PC-9 (cell line): ENCODE measurements around the gene RNF19B. TPM values are rescaled to one million over a fixed set of nuclear protein-coding genes. Genes with fewer than 3 reads are reported as not detected.

Source experiments
- BruUV-seq: library from RNA; stranded (reverse); fragments of 400-500 nt; replicated peaks from 2 replicates; lab custom pipeline; 2021; lab: Mats Ljungman, UMichigan
- CTCF ChIA-PET: fragments of 300-600 bp; sonication (Branson Sonifier 250); formaldehyde crosslinking; loops from one replicate; lab custom pipeline; 2022; ENCODE audit warnings: antibody characterized with exemption; lab: Charles Lee
- POLR2A ChIA-PET: fragments of 300-600 bp; sonication (Branson Sonifier 250); formaldehyde crosslinking; loops from one replicate; lab custom pipeline; 2022; ENCODE audit warnings: antibody characterized with exemption; ENCODE audit not compliant: unreplicated experiment; lab: Charles Lee
- DNase-seq, 2 experiments: peaks; one replicate each; pipeline versions ENCODE4 v3.0.0 to v3.0.0-alpha.2; 2015 to 2022; ENCODE audit warnings: mixed read lengths in 1 of 2
- H2AFZ ChIP-seq: fragments of 200-600 bp; sonication (generic); 2 replicates; pipeline ENCODE4 v1.8.1; 2017; ENCODE audit warnings: antibody characterized with exemption
- H3F3A ChIP-seq: fragments of 200-600 bp; sonication (generic); 2 replicates; pipeline ENCODE4 v1.8.1; 2017; ENCODE audit warnings: antibody characterized with exemption, mild to moderate bottlenecking, low read depth; ENCODE audit not compliant: insufficient read depth
- H3K27ac ChIP-seq: fragments of 200-600 bp; sonication (generic); 2 replicates; pipeline ENCODE4 v1.6.1; 2016; ENCODE audit warnings: mixed run types
- H3K27me3 ChIP-seq: fragments of 200-600 bp; sonication (generic); 2 replicates; pipeline ENCODE4 v1.6.1; 2016; ENCODE audit warnings: low read depth, mixed run types; ENCODE audit not compliant: insufficient read depth
- H3K36me3 ChIP-seq: fragments of 200-600 bp; sonication (generic); 2 replicates; pipeline ENCODE4 v1.6.1; 2016; ENCODE audit warnings: low read depth, mixed run types
- H3K4me1 ChIP-seq: fragments of 200-600 bp; sonication (generic); replicated peaks from 2 replicates; pipeline ENCODE4 v1.6.1; 2016; ENCODE audit warnings: mixed run types; ENCODE audit not compliant: insufficient read depth
- H3K4me2 ChIP-seq: fragments of 200-600 bp; sonication (generic); 2 replicates; pipeline ENCODE4 v1.6.1; 2017; ENCODE audit warnings: mixed run types
- H3K4me3 ChIP-seq: fragments of 200-600 bp; sonication (generic); 2 replicates; pipeline ENCODE4 v1.6.1; 2016; ENCODE audit warnings: mixed run types
- H3K79me2 ChIP-seq: fragments of 200-600 bp; sonication (generic); 2 replicates; pipeline ENCODE4 v1.6.1; 2017; ENCODE audit warnings: low read depth, mixed run types
- H3K9me2 ChIP-seq: fragments of 200-600 bp; sonication (generic); 2 replicates; pipeline ENCODE4 v1.8.1; 2017; ENCODE audit warnings: mild to moderate bottlenecking; ENCODE audit not compliant: insufficient read depth
- H3K9me3 ChIP-seq: fragments of 200-600 bp; sonication (generic); 2 replicates; pipeline ENCODE4 v1.8.1; 2016; ENCODE audit warnings: low read depth; ENCODE audit not compliant: insufficient read depth
- H4K20me1 ChIP-seq: fragments of 200-600 bp; sonication (generic); 2 replicates; pipeline ENCODE4 v1.8.1; 2017; ENCODE audit not compliant: insufficient read depth
- CTCF ChIP-seq: fragments of 200-600 bp; sonication (generic); conservative IDR thresholded peaks from 2 replicates; pipeline ENCODE4 v1.6.1; 2017; ENCODE audit warnings: mixed run types, antibody characterized with exemption, mild to moderate bottlenecking, moderate library complexity
- EZH2 ChIP-seq: fragments of 200-600 bp; sonication (generic); IDR thresholded peaks from 2 replicates; pipeline ENCODE4 v1.8.0; 2017; ENCODE audit warnings: antibody characterized with exemption, low read depth
- intact Hi-C: fragments of 100-400 bp; cut with micrococcal nuclease; formaldehyde crosslinking; loops from one replicate; pipeline ENCODE4 v1.10.0; 2022; ENCODE audit not compliant: unreplicated experiment
- total RNA-seq: library from RNA; stranded (reverse); gene quantifications from 2 replicates; pipeline ENCODE4 v1.2.3, GENCODE V29; 2021

The RNF19B gene
- total RNA-seq, 1 experiment from 2014 or later, result 25.4 TPM

- TF ChIP-seq CTCF, result no peak
- TF ChIP-seq EZH2, result no peak
- 0 out of 2 replicates have a peak overlapping the region, but pooled peaks have one; percentile 91 for H3K27ac ChIP-seq
- CTCF ChIA-PET, result no interaction called here
- H3K9me2 ChIP-seq, result no peaks in the 10 kb centered on the region
- H3K4me3 ChIP-seq, result no peak overlapping the region
- no peaks in the 10 kb centered on the region for H3K27me3 ChIP-seq
- intact Hi-C loops, result no loop called here
- no peak overlapping the region for H3K4me2 ChIP-seq
- no peak overlapping the region for H2AFZ ChIP-seq
- H3K36me3 ChIP-seq, result no peaks in the 10 kb centered on the region
- no peaks in the 10 kb centered on the region for H3K9me3 ChIP-seq
- H3F3A ChIP-seq, result peaks cover 30% of the 10 kb centered on the region
- no peaks in the 10 kb centered on the region for H3K79me2 ChIP-seq
- no peak for DNase-seq
- POLR2A ChIA-PET, result no interaction called here
- no peaks in the 10 kb centered on the region for H4K20me1 ChIP-seq
- H3K4me1 ChIP-seq, result peaks cover 24% of the 10 kb centered on the region
- BruUV-seq, result no TSS peak
Observed at GRCh38 chr1:32983020-32983419, 18.4 kb upstream of the RNF19B start.

GRCh38 chr1:32981003-32981901 lies 16.6 kb upstream of the RNF19B start:
- Histone ChIP-seq H3K4me2 (peak overlapping the region; percentile 60), H3K27ac (peak overlapping the region; percentile 91), H3K79me2 (no peaks in the 10 kb centered on the region), H3K9me2 (no peaks in the 10 kb centered on the region), H3K36me3 (no peaks in the 10 kb centered on the region), H3F3A (peaks cover 34% of the 10 kb centered on the region), H3K9me3 (no peaks in the 10 kb centered on the region), H3K4me3 (no peak overlapping the region), H4K20me1 (no peaks in the 10 kb centered on the region), H3K4me1 (peaks cover 22% of the 10 kb centered on the region), H2AFZ (no peak overlapping the region), H3K27me3 (no peaks in the 10 kb centered on the region)
- BruUV-seq, result TSS peak; percentile 89
- POLR2A ChIA-PET, result interaction anchor here (0.5 to 0.7 kb wide), 3 partner anchors 11 to 804 kb away, joined by 3 to 6 read pairs (median 4); no protein-coding TSS in a partner anchor
- CTCF ChIA-PET, result interaction anchor here (1.3 kb wide), 1 partner anchor 12 kb away, joined by 3 read pairs; no protein-coding TSS in a partner anchor
- TF ChIP-seq EZH2 (no peak), CTCF (no peak)
- peak; percentile 55 to 92 for DNase-seq
- intact Hi-C loops, result no loop called here

- BruUV-seq, result no TSS peak
- H3K9me3 ChIP-seq, result no peaks in the 10 kb centered on the region
- H3K79me2 ChIP-seq, result no peaks in the 10 kb centered on the region
- H4K20me1 ChIP-seq, result no peaks in the 10 kb centered on the region
- no peaks in the 10 kb centered on the region for H3K9me2 ChIP-seq
- intact Hi-C loops, result no loop called here
- TF ChIP-seq CTCF, result no peak
- no peak for TF ChIP-seq EZH2
- peaks cover 34% of the 10 kb centered on the region for H3F3A ChIP-seq
- no peak for DNase-seq
- no peak overlapping the region for H3K4me3 ChIP-seq
- peak overlapping the region; percentile 91 for H3K27ac ChIP-seq
- no peak overlapping the region for H3K4me2 ChIP-seq
- H3K4me1 ChIP-seq, result peaks cover 22% of the 10 kb centered on the region
- CTCF ChIA-PET, result no interaction called here
- POLR2A ChIA-PET, result no interaction called here
- no peaks in the 10 kb centered on the region for H3K27me3 ChIP-seq
- H3K36me3 ChIP-seq, result no peaks in the 10 kb centered on the region
- no peak overlapping the region for H2AFZ ChIP-seq
Observed at GRCh38 chr1:32980080-32980479, 15.5 kb upstream of the RNF19B start.
